ENCODE measurements around the gene ZNF879. TPM values are rescaled to one million over a fixed set of nuclear protein-coding genes. Genes with fewer than 3 reads are reported as not detected.

The ZNF879 gene
- total and polyA plus RNA-seq, 2 of the 13 experiments (the other 11 are each of a cell fraction or from before 2014, with no cell fraction given), result 0.83 to 2.8 TPM

DNA sequence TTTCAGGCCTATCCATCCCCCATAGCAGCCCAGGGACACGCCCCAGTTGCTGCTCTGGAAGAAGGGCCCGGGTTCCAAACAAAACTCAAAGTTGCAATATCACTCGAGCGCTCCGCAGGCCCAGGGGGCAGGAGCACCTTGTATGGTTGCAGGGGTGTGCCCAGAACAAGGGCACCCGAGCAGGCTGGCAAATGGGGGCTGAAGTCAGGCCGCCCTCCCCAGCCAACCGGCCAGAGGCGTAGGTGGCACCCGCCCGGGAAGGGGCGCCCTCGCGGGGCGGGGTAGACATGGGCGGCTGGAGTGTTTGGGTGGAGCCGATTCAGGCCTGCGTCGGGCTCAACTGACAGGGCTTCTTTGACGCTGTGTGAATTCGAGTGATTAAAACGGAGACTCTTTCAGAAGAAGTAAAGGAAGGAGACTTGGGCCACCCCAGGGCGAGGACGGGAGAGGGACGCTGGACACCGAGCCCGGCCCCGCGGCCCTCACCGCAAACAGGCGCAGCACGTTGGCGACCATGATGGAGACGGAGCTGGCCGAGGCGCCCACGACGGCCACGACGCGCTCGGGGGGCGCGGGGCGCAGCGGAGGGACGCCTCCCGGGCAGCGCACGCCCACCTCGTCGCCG lies 29.5 kb upstream of the ZNF879 start:
- ATAC-seq (no peak), DNase-seq (ENCODE audit: low spot score) (no peak), FAIRE-seq (no peak)
- WGBS (ENCODE audit: low lambda C conversion rate), result 76% methylated on average over 51 of the region's 53 CpGs
- TF ChIP-seq YY1 (IDR thresholded peaks at IDR 0.05; ENCODE audit: insufficient read depth, insufficient replicate concordance, low read depth, low read length) (no peak), NFKBIZ (CRISPR knock-in tag; IDR thresholded peaks at IDR 0.05) (no peak), ZSCAN20 (CRISPR knock-in tag; IDR thresholded peaks at IDR 0.05; ENCODE audit: borderline replicate concordance) (no peak), ARNTL (CRISPR knock-in tag; IDR thresholded peaks at IDR 0.05) (no peak), SAFB2 (CRISPR knock-in tag; IDR thresholded peaks at IDR 0.05; ENCODE audit: borderline replicate concordance, low read depth) (no peak), ZNF230 (CRISPR knock-in tag; IDR thresholded peaks at IDR 0.05) (no peak), ZNF775 (CRISPR knock-in tag; IDR thresholded peaks at IDR 0.05; ENCODE audit: borderline replicate concordance) (no peak), PCBP2 (optimal IDR thresholded peaks at IDR 0.05; ENCODE audit: low read depth, low read length, poor library complexity, severe bottlenecking) (no peak), PCBP1 (IDR thresholded peaks at IDR 0.05; ENCODE audit: borderline replicate concordance, low read depth, low read length) (no peak), ZNF3 (CRISPR knock-in tag; IDR thresholded peaks at IDR 0.05) (no peak), ZNF619 (CRISPR knock-in tag; IDR thresholded peaks at IDR 0.05) (no peak), KLF11 (CRISPR knock-in tag; IDR thresholded peaks at IDR 0.05) (no peak)
- TF ChIP-seq, protein P1, sequence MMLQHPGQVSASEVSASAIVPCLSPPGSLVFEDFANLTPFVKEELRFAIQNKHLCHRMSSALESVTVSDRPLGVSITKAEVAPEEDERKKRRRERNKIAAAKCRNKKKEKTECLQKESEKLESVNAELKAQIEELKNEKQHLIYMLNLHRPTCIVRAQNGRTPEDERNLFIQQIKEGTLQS (CRISPR knock-in tag; IDR thresholded peaks at IDR 0.05), result no peak
- TF ChIP-seq, protein P2, sequence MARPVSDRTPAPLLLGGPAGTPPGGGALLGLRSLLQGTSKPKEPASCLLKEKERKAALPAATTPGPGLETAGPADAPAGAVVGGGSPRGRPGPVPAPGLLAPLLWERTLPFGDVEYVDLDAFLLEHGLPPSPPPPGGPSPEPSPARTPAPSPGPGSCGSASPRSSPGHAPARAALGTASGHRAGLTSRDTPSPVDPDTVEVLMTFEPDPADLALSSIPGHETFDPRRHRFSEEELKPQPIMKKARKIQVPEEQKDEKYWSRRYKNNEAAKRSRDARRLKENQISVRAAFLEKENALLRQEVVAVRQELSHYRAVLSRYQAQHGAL (CRISPR knock-in tag; IDR thresholded peaks at IDR 0.05; ENCODE audit: not compliant biosample characterization), result no peak
- TF ChIP-seq, protein P3, sequence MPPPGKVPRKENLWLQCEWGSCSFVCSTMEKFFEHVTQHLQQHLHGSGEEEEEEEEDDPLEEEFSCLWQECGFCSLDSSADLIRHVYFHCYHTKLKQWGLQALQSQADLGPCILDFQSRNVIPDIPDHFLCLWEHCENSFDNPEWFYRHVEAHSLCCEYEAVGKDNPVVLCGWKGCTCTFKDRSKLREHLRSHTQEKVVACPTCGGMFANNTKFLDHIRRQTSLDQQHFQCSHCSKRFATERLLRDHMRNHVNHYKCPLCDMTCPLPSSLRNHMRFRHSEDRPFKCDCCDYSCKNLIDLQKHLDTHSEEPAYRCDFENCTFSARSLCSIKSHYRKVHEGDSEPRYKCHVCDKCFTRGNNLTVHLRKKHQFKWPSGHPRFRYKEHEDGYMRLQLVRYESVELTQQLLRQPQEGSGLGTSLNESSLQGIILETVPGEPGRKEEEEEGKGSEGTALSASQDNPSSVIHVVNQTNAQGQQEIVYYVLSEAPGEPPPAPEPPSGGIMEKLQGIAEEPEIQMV (CRISPR knock-in tag; IDR thresholded peaks at IDR 0.05; ENCODE audit: low read depth), result no peak
- no TSS peak for BruUV-seq (replicated peaks)
- Histone ChIP-seq H3K27me3 (ENCODE audit: control insufficient read depth in 1 of 2, insufficient read depth in 2 of 2, low read length in 2 of 2) (no peaks in the 10 kb centered on the region; a peak in 1 of 5 replicates), H3K27ac (ENCODE audit: extremely low read length, insufficient read depth, low read length) (no peak overlapping the region), H3K4me3 (replicated peaks in 1 of 3; ENCODE audit: insufficient read depth in 1 of 3, low read depth in 2 of 3, low read length in 3 of 3) (no peak overlapping the region), H3K79me2 (ENCODE audit: insufficient read depth, low read length) (no peaks in the 10 kb centered on the region), H4K20me1 (ENCODE audit: insufficient read depth, low read length) (no peaks in the 10 kb centered on the region), H3K4me2 (ENCODE audit: low read depth, low read length) (no peak overlapping the region), H3K9ac (ENCODE audit: insufficient read depth, low read depth, low read length) (no peak overlapping the region), H3K36me3 (replicated peaks in 1 of 2; ENCODE audit: control insufficient read depth in 1 of 2, insufficient read depth in 2 of 2, low read length in 2 of 2) (no peaks in the 10 kb centered on the region), H3K9me3 (ENCODE audit: low read length) (peaks cover 11% of the 10 kb centered on the region; the same call in 1 of the 2 replicates), H3K4me1 (ENCODE audit: insufficient read depth, low read length) (no peaks in the 10 kb centered on the region), H2AFZ (ENCODE audit: low read length) (no peak overlapping the region)
- POLR2A ChIA-PET, result no interaction called here
- intact Hi-C loops (cut with micrococcal nuclease; ENCODE audit: unreplicated experiment) (no loop called here), in situ Hi-C loops (cut with HindIII; ENCODE audit: extremely low pct_ligation_motif_present, low pct_unique_long_range_greater_than_20kb) (no loop called here)
- CTCF ChIA-PET (ENCODE audit: low intra/inter-chr PET ratio, low total read pairs), result no interaction called here
